Measurements from ENCODE around the gene LGALS8. TPM values are rescaled to one million over a fixed set of nuclear protein-coding genes. Genes with fewer than 3 reads are reported as not detected.

The LGALS8 gene
- total RNA-seq, 1 experiment from 2014 or later = 30.7 TPM

DNA sequence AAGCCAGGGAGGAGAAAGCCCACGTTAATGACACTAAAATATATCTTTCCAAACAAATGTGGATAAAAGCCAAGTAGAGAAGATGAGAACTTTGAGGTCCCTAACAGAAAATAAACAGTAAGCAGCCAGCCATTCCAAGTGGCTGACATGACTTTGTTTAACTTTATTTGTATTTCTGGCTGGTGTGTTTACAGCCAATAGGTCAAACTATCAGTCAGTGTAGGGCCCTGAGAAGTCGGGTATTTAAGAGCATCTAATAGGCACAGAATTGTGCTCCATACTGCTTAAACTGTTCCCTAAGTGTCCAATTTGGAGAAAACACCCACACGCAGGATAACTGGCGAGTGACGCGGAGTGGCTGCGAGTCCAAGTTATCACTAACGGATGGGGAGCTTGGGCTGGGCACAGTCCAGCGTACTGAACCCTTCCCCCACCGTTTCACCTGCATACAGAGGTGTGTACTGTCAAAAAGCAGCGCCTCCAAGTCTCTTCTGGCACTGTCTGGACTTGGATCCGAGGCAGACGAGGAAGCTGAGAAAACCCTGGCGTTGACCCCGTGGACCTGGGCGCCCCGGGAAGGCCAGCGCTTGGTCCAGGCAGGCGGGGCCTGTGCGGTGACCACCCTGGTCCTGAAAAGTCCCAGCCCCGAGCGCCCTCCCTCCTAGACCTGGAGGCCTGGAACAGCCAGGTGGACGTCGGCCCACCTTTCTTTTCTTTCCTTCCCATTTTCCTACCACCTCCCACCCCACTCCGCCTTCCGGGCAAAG is 662 bp upstream of the LGALS8 start:
- POLR2A ChIA-PET = interaction anchor here (1.1 kb wide), 1 partner anchor 20 kb away, joined by 3 read pairs; no protein-coding TSS in a partner anchor
- Histone ChIP-seq H3K27ac (ENCODE audit: low read depth, low read length) (peak overlapping the region; percentile 62), H3K4me3 (replicated peaks in 1 of 2; ENCODE audit: low read depth in 1 of 2, low read length in 2 of 2) (peak overlapping the region; percentile 76 to 99), H3K27me3 (ENCODE audit: insufficient read depth, low read length) (no peaks in the 10 kb centered on the region), H4K20me1 (ENCODE audit: insufficient read depth) (no peaks in the 10 kb centered on the region), H3K9me3 (ENCODE audit: control insufficient read depth in 1 of 2, insufficient read depth in 1 of 2, low read depth in 1 of 2, low read length in 2 of 2) (no peaks in the 10 kb centered on the region), H3K79me2 (ENCODE audit: insufficient read depth, low read length) (peaks cover 13% of the 10 kb centered on the region), H3K9me2 (ENCODE audit: insufficient read depth) (no peaks in the 10 kb centered on the region), H3K36me3 (ENCODE audit: control insufficient read depth in 1 of 2, insufficient read depth in 2 of 2, low read length in 2 of 2) (peaks cover 0 to 8% of the 10 kb centered on the region in 2 experiments; a peak in 1 of 4 replicates), H3K4me2 (ENCODE audit: low read length) (peak overlapping the region; percentile 91), H3K4me1 (ENCODE audit: control insufficient read depth in 1 of 2, insufficient read depth in 2 of 2, low read length in 2 of 2) (peaks cover 5 to 14% of the 10 kb centered on the region in 2 experiments; a peak in 2 of 4 replicates), H2AFZ (ENCODE audit: low read depth, low read length, poor library complexity, severe bottlenecking) (peak overlapping the region; percentile 69), H3K9ac (ENCODE audit: low read length) (peak overlapping the region; percentile 90)
- ATAC-seq = peak; percentile 26
- BruUV-seq (replicated peaks) = TSS peak; percentile 74
- intact Hi-C loops (cut with micrococcal nuclease) = no loop called here
- TF ChIP-seq POLR2A (IDR thresholded peaks at IDR 0.05; ENCODE audit: borderline replicate concordance, extremely low read depth, insufficient read depth, insufficient read length) (no peak), SRF (IDR thresholded peaks at IDR 0.05; ENCODE audit: low read depth) (no peak), ZFX (IDR thresholded peaks at IDR 0.05) (no peak), SP1 (IDR thresholded peaks at IDR 0.05; ENCODE audit: low read depth) (no peak), RAD21 (IDR thresholded peaks at IDR 0.05; ENCODE audit: low read depth) (no peak), POLR2AphosphoS5 (IDR thresholded peaks at IDR 0.05; ENCODE audit: low read depth, low read length) (no peak), YY1 (IDR thresholded peaks at IDR 0.05; ENCODE audit: extremely low read depth, insufficient replicate concordance, low read depth, low read length) (no peak)
- TF ChIP-seq, protein P1, sequence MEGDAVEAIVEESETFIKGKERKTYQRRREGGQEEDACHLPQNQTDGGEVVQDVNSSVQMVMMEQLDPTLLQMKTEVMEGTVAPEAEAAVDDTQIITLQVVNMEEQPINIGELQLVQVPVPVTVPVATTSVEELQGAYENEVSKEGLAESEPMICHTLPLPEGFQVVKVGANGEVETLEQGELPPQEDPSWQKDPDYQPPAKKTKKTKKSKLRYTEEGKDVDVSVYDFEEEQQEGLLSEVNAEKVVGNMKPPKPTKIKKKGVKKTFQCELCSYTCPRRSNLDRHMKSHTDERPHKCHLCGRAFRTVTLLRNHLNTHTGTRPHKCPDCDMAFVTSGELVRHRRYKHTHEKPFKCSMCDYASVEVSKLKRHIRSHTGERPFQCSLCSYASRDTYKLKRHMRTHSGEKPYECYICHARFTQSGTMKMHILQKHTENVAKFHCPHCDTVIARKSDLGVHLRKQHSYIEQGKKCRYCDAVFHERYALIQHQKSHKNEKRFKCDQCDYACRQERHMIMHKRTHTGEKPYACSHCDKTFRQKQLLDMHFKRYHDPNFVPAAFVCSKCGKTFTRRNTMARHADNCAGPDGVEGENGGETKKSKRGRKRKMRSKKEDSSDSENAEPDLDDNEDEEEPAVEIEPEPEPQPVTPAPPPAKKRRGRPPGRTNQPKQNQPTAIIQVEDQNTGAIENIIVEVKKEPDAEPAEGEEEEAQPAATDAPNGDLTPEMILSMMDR (IDR thresholded peaks at IDR 0.05 in 2 of 3, conservative IDR thresholded peaks at IDR 0.05 in 1 of 3; ENCODE audit: borderline replicate concordance in 1 of 3, insufficient read depth in 1 of 3, low read depth in 2 of 3, low read length in 2 of 3) = no peak
- CTCF ChIA-PET = interaction anchor here (1.0 kb wide), 1 partner anchor 417 kb away, joined by 3 read pairs; no protein-coding TSS in a partner anchor
- DNase-seq (ENCODE audit: low read depth, low spot score) = no peak
- RAD21 ChIA-PET (ENCODE audit: low non-redundant PET in 1 of 2, low total read pairs in 2 of 2, uncharacterized antibody in 2 of 2, unreplicated experiment in 2 of 2) = no interaction called here
